ENCODE measurements around the gene INMT.

GRCh38 chr7:30730097-30730496, 21.8 kb upstream of the INMT start:
- TF ChIP-seq CTCF (tag by site-specific recombination; IDR thresholded peaks at IDR 0.05) = no peak
- TF ChIP-seq ZSCAN30 (tag by site-specific recombination; IDR thresholded peaks at IDR 0.05) = no peak
- no peak for TF ChIP-seq ZNF513 (tag by site-specific recombination; IDR thresholded peaks at IDR 0.05)
- TF ChIP-seq ZNF514 (tag by site-specific recombination; IDR thresholded peaks at IDR 0.05) = no peak
- TF ChIP-seq YY1 (tag by site-specific recombination; IDR thresholded peaks at IDR 0.05) = no peak
- no peak for TF ChIP-seq ZNF670 (tag by site-specific recombination; IDR thresholded peaks at IDR 0.05; ENCODE audit: low read depth)
- TF ChIP-seq PBX3 (CRISPR knock-in tag; IDR thresholded peaks at IDR 0.05) = no peak

All from HEK293 (cell line).